HepG2 (cell line): ENCODE measurements around the gene METTL27. TPM values are rescaled to one million over a fixed set of nuclear protein-coding genes. Genes with fewer than 3 reads are reported as not detected.
A peak's percentile ranks its signal among the peaks of the same experiment; 100 is the strongest.

Experiments
- ATF3 ChIP-seq: sonication (generic); formaldehyde crosslinking; IDR thresholded peaks from 2 replicates; pipeline ENCODE4 v1.4.0; 2020; ENCODE audit warnings: missing genetic modification reagents
- E2F5 ChIP-seq: sonication (generic); formaldehyde crosslinking; conservative IDR thresholded peaks from 2 replicates; pipeline ENCODE4 v1.4.0; 2020; ENCODE audit warnings: missing genetic modification reagents
- HNF4A ChIP-seq: sonication (generic); formaldehyde crosslinking; IDR thresholded peaks from 2 replicates; pipeline ENCODE4 v1.4.0; 2020; ENCODE audit warnings: missing genetic modification reagents
- IKZF5 ChIP-seq: IDR thresholded peaks from 2 replicates; pipeline ENCODE4 v1.6.1; 2018; ENCODE audit warnings: missing genetic modification reagents, mild to moderate bottlenecking, missing compliant biosample characterization
- MBNL3 ChIP-seq: fragments of 250-450 bp; sonication (Bioruptor Pico); conservative IDR thresholded peaks from 2 replicates; pipeline ENCODE4 v1.8.0; 2022; ENCODE audit warnings: mild to moderate bottlenecking, inconsistent platforms
- NCOA1 ChIP-seq: sonication (generic); formaldehyde crosslinking; IDR thresholded peaks from 2 replicates; pipeline ENCODE4 v1.9.0; 2021; ENCODE audit warnings: missing genetic modification reagents
- NONO ChIP-seq, 2 experiments: fragments of 450-650 bp in 1 of 2; sonication (generic) in 1 of 2; formaldehyde crosslinking in 1 of 2; IDR thresholded peaks in 1 of 2; conservative IDR thresholded peaks in 1 of 2; 2 replicates each; pipeline versions ENCODE4 v1.6.1 to v1.8.0; 2017 to 2022; ENCODE audit warnings: mild to moderate bottlenecking in 1 of 2, missing genetic modification reagents in 1 of 2, moderate library complexity in 1 of 2
- SNAPC4 ChIP-seq: sonication (generic); formaldehyde crosslinking; IDR thresholded peaks from 2 replicates; pipeline ENCODE4 v1.4.0; 2020; ENCODE audit warnings: mild to moderate bottlenecking, missing genetic modification reagents
- SOX5 ChIP-seq: IDR thresholded peaks from 2 replicates; pipeline ENCODE4 v1.6.1; 2016; ENCODE audit warnings: borderline replicate concordance
- TEF ChIP-seq: sonication (generic); formaldehyde crosslinking; IDR thresholded peaks from 2 replicates; pipeline ENCODE4 v1.5.0; 2020; ENCODE audit warnings: missing genetic modification reagents
- TMF1 ChIP-seq: sonication (generic); formaldehyde crosslinking; IDR thresholded peaks from 2 replicates; pipeline ENCODE4 v1.8.1; 2022; ENCODE audit warnings: low read depth, missing genetic modification reagents
- ZNF318 ChIP-seq: sonication (generic); formaldehyde crosslinking; IDR thresholded peaks from 2 replicates; pipeline ENCODE4 v1.4.0; 2020; ENCODE audit warnings: mild to moderate bottlenecking, missing genetic modification reagents
- ZNF878 ChIP-seq: sonication (generic); formaldehyde crosslinking; IDR thresholded peaks from 2 replicates; pipeline ENCODE4 v1.8.1; 2023; ENCODE audit warnings: mild to moderate bottlenecking, missing genetic modification reagents, moderate library complexity
- polyA plus RNA-seq, 8 experiments: library from polyadenylated mRNA; depleted of rRNA in 3 of 8; stranded (reverse) in 7 of 8; unstranded in 1 of 8; fragments of >200 nt; fragmentation: Illumina TruSeq in 4 of 8; extraction: Trizol in 4 of 8; gene quantifications; 2 replicates each; pipeline versions ENCODE4 v1.2.1 to v1.2.3, GENCODE V29; 2011 to 2016; ENCODE audit warnings: low read depth in 4 of 8, missing spikeins in 1 of 8, mixed read lengths in 1 of 8; ENCODE audit not compliant: insufficient read depth in 1 of 8
- total RNA-seq, 5 experiments: library from RNA; depleted of rRNA; stranded (reverse); fragments of >200 nt; fragmentation: Illumina TruSeq; extraction: Trizol; gene quantifications; 2 replicates each; pipeline ENCODE4 v1.2.3, GENCODE V29; 2016; ENCODE audit warnings: low read depth in 1 of 5

Gene METTL27
- total and polyA plus RNA-seq, 2 of the 13 experiments (the other 11 are each of a cell fraction or from before 2014, with no cell fraction given), result 2.0 to 3.0 TPM

- TF ChIP-seq NCOA1 (CRISPR knock-in tag), result no peak
- TF ChIP-seq HNF4A (CRISPR knock-in tag), result peak; percentile 26; the same call in 1 of the 2 replicates
- TF ChIP-seq IKZF5 (CRISPR knock-in tag), result peak; percentile 35; the same call in 1 of the 2 replicates
- no peak for TF ChIP-seq E2F5 (CRISPR knock-in tag)
- TF ChIP-seq TEF (CRISPR knock-in tag), result no peak
- no peak for TF ChIP-seq SNAPC4
- TF ChIP-seq ZNF878 (CRISPR knock-in tag), result no peak
- TF ChIP-seq ZNF318 (CRISPR knock-in tag), result no peak
- TF ChIP-seq MBNL3 (CRISPR knock-in tag), result no peak
- TF ChIP-seq TMF1, result no peak
- TF ChIP-seq NONO (IDR thresholded peaks at IDR 0.05), result no peak
- TF ChIP-seq NONO (CRISPR knock-in tag; conservative IDR thresholded peaks at IDR 0.05), result 0 out of 2 replicates have a peak, but pooled peaks have one; percentile 34
- no peak for TF ChIP-seq ATF3
- TF ChIP-seq SOX5 (CRISPR knock-in tag), result no peak
Observed at GRCh38 chr7:73811760-73812168, 30.6 kb downstream of the METTL27 start (continued).
